WTC11 (cell line): ENCODE measurements around the gene ALOX15. TPM values are rescaled to one million over a fixed set of nuclear protein-coding genes. Genes with fewer than 3 reads are reported as not detected.

ENCODE experiments used
- ATAC-seq: fragments of 200-7000 bp; cut with Tn5 transposase; 2 replicates; pipeline ENCODE4 v1.10.0; 2021; ENCODE audit warnings: mild to moderate bottlenecking, moderate library complexity
- CTCF ChIA-PET: fragments of 300-600 bp; sonication (Branson Sonifier 250); formaldehyde crosslinking; loops from one replicate; lab custom pipeline; 2021; ENCODE audit warnings: antibody characterized with exemption; lab: Charles Lee
- POLR2A ChIA-PET: fragments of 350-600 bp; sonication (Branson Sonifier 250); formaldehyde crosslinking; loops from one replicate; lab custom pipeline; 2021; ENCODE audit warnings: antibody characterized with exemption; lab: Charles Lee
- DNase-seq: peaks from one replicate; pipeline ENCODE4 v3.0.0; 2021; ENCODE audit warnings: low spot score
- H3K27ac Mint-ChIP-seq: 2 replicates; pipeline ENCODE4 v1.8.0; 2021; ENCODE audit warnings: mixed read lengths
- H3K27me3 Mint-ChIP-seq: 2 replicates; pipeline ENCODE4 v1.8.0; 2021; ENCODE audit warnings: low read depth, mild to moderate bottlenecking, moderate library complexity, mixed read lengths
- H3K36me3 Mint-ChIP-seq: 2 replicates; pipeline ENCODE4 v1.8.0; 2021; ENCODE audit warnings: mixed read lengths
- H3K4me1 Mint-ChIP-seq: 2 replicates; pipeline ENCODE4 v1.8.0; 2022; ENCODE audit warnings: mixed read lengths
- H3K4me3 Mint-ChIP-seq: 2 replicates; pipeline ENCODE4 v1.8.0; 2021; ENCODE audit warnings: mild to moderate bottlenecking, moderate library complexity, mixed read lengths
- H3K9me3 Mint-ChIP-seq: 2 replicates; pipeline ENCODE4 v1.8.0; 2021; ENCODE audit warnings: mixed read lengths
- ATF2 ChIP-seq: sonication (generic); formaldehyde crosslinking; IDR thresholded peaks from 2 replicates; pipeline ENCODE4 v1.8.1; 2022; ENCODE audit warnings: low read depth, missing genetic modification reagents, borderline replicate concordance
- CDX4 ChIP-seq: fragments of 250-450 bp; sonication (Bioruptor Pico); IDR thresholded peaks from 2 replicates; pipeline ENCODE4 v1.9.0; 2021; ENCODE audit warnings: moderate library complexity, mild to moderate bottlenecking, inconsistent platforms, borderline replicate concordance
- EMX1 ChIP-seq: fragments of 250-450 bp; sonication (Bioruptor Pico); IDR thresholded peaks from 2 replicates; pipeline ENCODE4 v1.8.0; 2021; ENCODE audit warnings: mild to moderate bottlenecking
- JAZF1 ChIP-seq: fragments of 250-450 bp; sonication (Bioruptor Pico); IDR thresholded peaks from 2 replicates; pipeline ENCODE4 v1.9.0; 2021; ENCODE audit warnings: moderate library complexity, mild to moderate bottlenecking, inconsistent platforms
- MYBL2 ChIP-seq: sonication (generic); formaldehyde crosslinking; IDR thresholded peaks from 2 replicates; pipeline ENCODE4 v1.8.1; 2023; ENCODE audit warnings: mild to moderate bottlenecking, moderate library complexity, missing genetic modification reagents
- NFE2L1 ChIP-seq: sonication (generic); formaldehyde crosslinking; IDR thresholded peaks from 2 replicates; pipeline ENCODE4 v1.8.1; 2023; ENCODE audit warnings: missing genetic modification reagents
- PRDM15 ChIP-seq: sonication (generic); formaldehyde crosslinking; IDR thresholded peaks from 2 replicates; pipeline ENCODE4 v1.8.0; 2022; ENCODE audit warnings: missing genetic modification reagents
- PREB ChIP-seq: sonication (generic); formaldehyde crosslinking; IDR thresholded peaks from 2 replicates; pipeline ENCODE4 v1.8.1; 2022; ENCODE audit warnings: mild to moderate bottlenecking, missing genetic modification reagents, moderate library complexity, borderline replicate concordance
- PRRX2 ChIP-seq: fragments of 250-450 bp; sonication (Bioruptor Pico); IDR thresholded peaks from 2 replicates; pipeline ENCODE4 v1.8.0; 2021; ENCODE audit warnings: mild to moderate bottlenecking
- SOX15 ChIP-seq: fragments of 250-450 bp; sonication (Bioruptor Pico); IDR thresholded peaks from 2 replicates; pipeline ENCODE4 v1.9.0; 2021; ENCODE audit warnings: mild to moderate bottlenecking
- SP1 ChIP-seq: sonication (generic); formaldehyde crosslinking; conservative IDR thresholded peaks from 2 replicates; pipeline ENCODE4 v1.8.1; 2022; ENCODE audit warnings: missing genetic modification reagents
- TP53 ChIP-seq: sonication (generic); formaldehyde crosslinking; IDR thresholded peaks from 2 replicates; pipeline ENCODE4 v1.8.1; 2023; ENCODE audit warnings: mild to moderate bottlenecking, missing genetic modification reagents
- ZMAT4 ChIP-seq: fragments of 250-450 bp; sonication (Bioruptor Pico); IDR thresholded peaks from 2 replicates; pipeline ENCODE4 v1.9.0; 2021; ENCODE audit warnings: mild to moderate bottlenecking
- ZNF219 ChIP-seq: sonication (generic); formaldehyde crosslinking; IDR thresholded peaks from 2 replicates; pipeline ENCODE4 v1.8.0; 2023; ENCODE audit warnings: missing genetic modification reagents, mild to moderate bottlenecking, borderline replicate concordance
- ZNF232 ChIP-seq: sonication (generic); formaldehyde crosslinking; IDR thresholded peaks from 2 replicates; pipeline ENCODE4 v1.8.0; 2022; ENCODE audit warnings: mild to moderate bottlenecking, missing genetic modification reagents
- total RNA-seq: library from RNA; stranded (reverse); gene quantifications from 3 replicates; pipeline ENCODE4 v1.2.3, GENCODE V29; 2021
- TF ChIP-seq, protein P1 (sequence below): sonication (generic); formaldehyde crosslinking; IDR thresholded peaks from 2 replicates; pipeline ENCODE4 v1.8.1; 2023; ENCODE audit warnings: mild to moderate bottlenecking, missing genetic modification reagents
- TF ChIP-seq, protein P2 (sequence below): sonication (generic); formaldehyde crosslinking; IDR thresholded peaks from 2 replicates; pipeline ENCODE4 v1.8.0; 2022; ENCODE audit warnings: mild to moderate bottlenecking, missing genetic modification reagents

Gene ALOX15
- total RNA-seq, 1 experiment from 2014 or later: 0.50 TPM

- CTCF ChIA-PET: interaction anchor here (0.7 to 1.7 kb wide), 6 partner anchors 9 to 738 kb away, joined by 3 to 15 read pairs (median 4); partner anchors contain the start of gene ALOX15
- Mint-ChIP-seq H3K4me3 (no peak overlapping the region), H3K27ac (no peak overlapping the region), H3K4me1 (peaks cover 35% of the 10 kb centered on the region), H3K27me3 (peaks cover 27% of the 10 kb centered on the region), H3K36me3 (no peaks in the 10 kb centered on the region), H3K9me3 (peaks cover 7% of the 10 kb centered on the region)
- POLR2A ChIA-PET: no interaction called here
- TF ChIP-seq ZNF232 (CRISPR knock-in tag): no peak
- no peak for TF ChIP-seq ZNF219 (CRISPR knock-in tag)
- no peak for TF ChIP-seq EMX1 (CRISPR knock-in tag)
- TF ChIP-seq, protein P1, sequence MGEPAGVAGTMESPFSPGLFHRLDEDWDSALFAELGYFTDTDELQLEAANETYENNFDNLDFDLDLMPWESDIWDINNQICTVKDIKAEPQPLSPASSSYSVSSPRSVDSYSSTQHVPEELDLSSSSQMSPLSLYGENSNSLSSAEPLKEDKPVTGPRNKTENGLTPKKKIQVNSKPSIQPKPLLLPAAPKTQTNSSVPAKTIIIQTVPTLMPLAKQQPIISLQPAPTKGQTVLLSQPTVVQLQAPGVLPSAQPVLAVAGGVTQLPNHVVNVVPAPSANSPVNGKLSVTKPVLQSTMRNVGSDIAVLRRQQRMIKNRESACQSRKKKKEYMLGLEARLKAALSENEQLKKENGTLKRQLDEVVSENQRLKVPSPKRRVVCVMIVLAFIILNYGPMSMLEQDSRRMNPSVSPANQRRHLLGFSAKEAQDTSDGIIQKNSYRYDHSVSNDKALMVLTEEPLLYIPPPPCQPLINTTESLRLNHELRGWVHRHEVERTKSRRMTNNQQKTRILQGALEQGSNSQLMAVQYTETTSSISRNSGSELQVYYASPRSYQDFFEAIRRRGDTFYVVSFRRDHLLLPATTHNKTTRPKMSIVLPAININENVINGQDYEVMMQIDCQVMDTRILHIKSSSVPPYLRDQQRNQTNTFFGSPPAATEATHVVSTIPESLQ (CRISPR knock-in tag): no peak
- TF ChIP-seq, protein P2, sequence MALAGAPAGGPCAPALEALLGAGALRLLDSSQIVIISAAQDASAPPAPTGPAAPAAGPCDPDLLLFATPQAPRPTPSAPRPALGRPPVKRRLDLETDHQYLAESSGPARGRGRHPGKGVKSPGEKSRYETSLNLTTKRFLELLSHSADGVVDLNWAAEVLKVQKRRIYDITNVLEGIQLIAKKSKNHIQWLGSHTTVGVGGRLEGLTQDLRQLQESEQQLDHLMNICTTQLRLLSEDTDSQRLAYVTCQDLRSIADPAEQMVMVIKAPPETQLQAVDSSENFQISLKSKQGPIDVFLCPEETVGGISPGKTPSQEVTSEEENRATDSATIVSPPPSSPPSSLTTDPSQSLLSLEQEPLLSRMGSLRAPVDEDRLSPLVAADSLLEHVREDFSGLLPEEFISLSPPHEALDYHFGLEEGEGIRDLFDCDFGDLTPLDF: no peak
- TF ChIP-seq CDX4: no peak
- TF ChIP-seq ZMAT4: no peak
- no peak for TF ChIP-seq JAZF1
- DNase-seq (no peak), ATAC-seq (peak; percentile 15)
Observed at GRCh38 chr17:4632581-4632920, 8.9 kb downstream of the ALOX15 start.

DNA sequence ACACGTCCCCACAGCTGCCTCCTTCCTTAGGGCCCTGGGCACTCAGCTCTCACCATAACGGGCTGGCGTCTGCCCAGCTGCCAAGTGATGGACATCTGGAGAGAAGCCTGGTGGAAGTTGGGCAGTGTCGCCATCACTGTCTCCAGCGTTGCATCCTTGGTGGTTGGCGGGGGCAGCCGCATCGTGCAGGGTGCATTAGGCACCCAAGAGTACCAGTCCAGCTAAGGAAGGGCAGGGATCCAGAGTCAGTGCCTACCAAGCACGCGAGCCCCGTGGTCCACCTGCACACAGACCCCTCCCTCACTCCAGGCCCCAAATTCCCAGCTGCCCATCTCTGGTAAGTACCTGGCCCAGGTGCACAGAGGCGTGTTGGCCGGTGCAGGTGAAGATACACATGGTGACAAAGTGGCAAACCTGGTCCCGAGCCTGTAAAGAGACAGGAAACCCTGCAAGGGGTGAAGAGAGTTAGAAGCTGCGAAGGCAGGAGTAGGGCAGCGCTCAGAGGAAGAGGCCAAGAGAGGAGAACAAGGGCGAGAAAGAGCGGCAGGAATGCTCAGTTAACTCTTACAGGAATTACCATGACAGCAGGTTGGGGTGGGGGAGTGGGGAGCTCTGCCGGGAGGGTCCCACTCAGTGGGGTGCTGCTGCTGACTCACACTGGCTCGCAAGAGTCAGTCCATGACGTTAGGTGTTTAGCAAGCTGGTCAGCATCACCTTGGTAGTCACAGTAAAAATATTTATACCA is 9.5 kb downstream of the ALOX15 start:
- CTCF ChIA-PET: interaction anchor here (0.6 to 1.7 kb wide), 10 partner anchors 10 to 737 kb away, joined by 3 to 15 read pairs (median 4); partner anchors contain the start of gene ALOX15
- no peaks in the 10 kb centered on the region for H3K36me3 Mint-ChIP-seq
- ATAC-seq: peak; percentile 65
- no peak overlapping the region for H3K27ac Mint-ChIP-seq
- POLR2A ChIA-PET: no interaction called here
- no peak for TF ChIP-seq PRRX2
- TF ChIP-seq NFE2L1: no peak
- TF ChIP-seq TP53 (CRISPR knock-in tag): no peak
- TF ChIP-seq SOX15 (CRISPR knock-in tag): no peak
- TF ChIP-seq ATF2 (CRISPR knock-in tag): no peak
- TF ChIP-seq EMX1 (CRISPR knock-in tag): no peak
- no peak for TF ChIP-seq SP1 (CRISPR knock-in tag)
- TF ChIP-seq MYBL2 (CRISPR knock-in tag): no peak
- TF ChIP-seq PRDM15 (CRISPR knock-in tag): no peak
- TF ChIP-seq PREB (CRISPR knock-in tag): no peak
- H3K4me1 Mint-ChIP-seq: peaks cover 35% of the 10 kb centered on the region
- no peak overlapping the region for H3K4me3 Mint-ChIP-seq
- peaks cover 22% of the 10 kb centered on the region for H3K27me3 Mint-ChIP-seq
- DNase-seq: peak; percentile 40
- peaks cover 7% of the 10 kb centered on the region for H3K9me3 Mint-ChIP-seq
